ENCODE measurements around the gene SLC6A16.

SLC6A16 gene

DNA sequence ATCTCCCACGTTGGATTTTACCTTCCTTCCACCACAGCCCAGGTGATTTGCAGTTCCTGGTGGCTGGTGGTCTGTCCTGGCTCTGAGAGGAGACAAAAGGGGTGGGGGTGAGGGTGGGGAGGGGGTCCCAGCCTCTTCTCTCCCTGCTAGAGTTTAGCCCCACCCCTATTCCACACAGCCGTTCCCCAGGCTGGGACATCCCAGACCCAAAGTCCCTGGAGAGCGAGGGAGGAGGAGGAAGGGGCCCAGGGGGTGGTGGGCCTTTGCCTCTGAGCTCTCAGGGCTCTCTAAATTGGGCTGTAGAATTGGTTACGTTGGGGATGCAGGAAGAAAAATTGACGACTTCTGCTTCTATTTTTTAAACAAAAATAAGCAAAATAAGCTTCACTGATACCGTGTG, 81.9 kb downstream of the SLC6A16 start:
- no peaks in the 10 kb centered on the region for H3K27me3 Mint-ChIP-seq (ENCODE audit: low read depth)
- no peaks in the 10 kb centered on the region for H3K4me1 Mint-ChIP-seq (ENCODE audit: low read depth)
- no peak overlapping the region for H3K4me3 Mint-ChIP-seq
- no peak overlapping the region for H3K27ac Mint-ChIP-seq
- H3K36me3 Mint-ChIP-seq (ENCODE audit: low read depth): no peaks in the 10 kb centered on the region
- no peaks in the 10 kb centered on the region for H3K9me3 Mint-ChIP-seq

DNA sequence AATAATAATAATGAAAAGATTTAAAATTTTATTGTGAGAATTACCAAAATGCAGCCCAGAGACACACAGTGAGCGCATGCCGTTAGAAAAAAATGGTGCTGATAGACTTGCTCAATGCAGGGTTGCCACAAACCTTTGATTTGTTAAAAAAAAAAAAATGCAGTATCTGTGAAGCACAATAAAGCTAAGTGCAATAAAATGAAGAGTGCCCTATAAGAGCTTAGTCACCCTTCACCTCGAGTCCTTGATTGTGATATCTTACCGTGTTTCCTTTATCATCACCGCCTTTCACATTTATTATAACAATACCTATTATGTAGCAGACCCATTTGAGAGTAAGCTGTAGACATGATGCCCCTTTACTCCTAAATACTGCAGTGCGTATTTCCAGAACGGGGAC, 83.2 kb downstream of the SLC6A16 start:
- no peak overlapping the region for H3K4me3 Mint-ChIP-seq
- H3K27ac Mint-ChIP-seq: no peak overlapping the region
- no peaks in the 10 kb centered on the region for H3K4me1 Mint-ChIP-seq (ENCODE audit: low read depth)
- no peaks in the 10 kb centered on the region for H3K36me3 Mint-ChIP-seq (ENCODE audit: low read depth)
- H3K9me3 Mint-ChIP-seq: no peaks in the 10 kb centered on the region
- peaks cover 4% of the 10 kb centered on the region for H3K27me3 Mint-ChIP-seq (ENCODE audit: low read depth)
